Liver (tissue), 3 donors: ENCODE data around the gene PNMA8B.

Source experiments
- CTCF ChIP-seq: fragments of 150-350 bp; IDR thresholded peaks from 2 replicates; pipeline ENCODE4 v1.5.1; 2017; ENCODE audit warnings: improper control_type of control experiment, low read depth, low read length; ENCODE audit not compliant: missing input control
- EGR1 ChIP-seq, 2 donors: IDR thresholded peaks; 2 replicates each; pipeline ENCODE4 v1.6.1; 2016 to 2018; ENCODE audit warnings: antibody characterized with exemption in 2 of 2, low read depth in 2 of 2
- GABPA ChIP-seq, 2 donors: IDR thresholded peaks in 1 of 2; conservative IDR thresholded peaks in 1 of 2; 2 replicates each; pipeline ENCODE4 v1.6.1; 2016; ENCODE audit warnings: antibody characterized with exemption in 2 of 2, mild to moderate bottlenecking in 1 of 2, moderate library complexity in 1 of 2
- HNF4A ChIP-seq, 2 donors: conservative IDR thresholded peaks; 2 replicates each; pipeline ENCODE4 v1.6.1; 2016; ENCODE audit warnings: antibody characterized with exemption in 2 of 2, mild to moderate bottlenecking in 2 of 2
- HNF4G ChIP-seq: IDR thresholded peaks from 2 replicates; pipeline ENCODE4 v1.6.1; 2016; ENCODE audit warnings: antibody characterized with exemption
- JUND ChIP-seq, 2 donors: IDR thresholded peaks; 2 replicates each; pipeline ENCODE4 v1.6.1; 2016; ENCODE audit warnings: antibody characterized with exemption in 2 of 2
- MAX ChIP-seq: IDR thresholded peaks from 2 replicates; pipeline ENCODE4 v1.6.1; 2016; ENCODE audit warnings: antibody characterized with exemption
- RAD21 ChIP-seq, 2 donors: IDR thresholded peaks; 2 replicates each; pipeline ENCODE4 v1.6.1; 2016; ENCODE audit warnings: antibody characterized with exemption in 2 of 2, mild to moderate bottlenecking in 2 of 2
- REST ChIP-seq: IDR thresholded peaks from 2 replicates; pipeline ENCODE4 v1.6.1; 2016; ENCODE audit warnings: antibody characterized with exemption, mild to moderate bottlenecking
- RXRA ChIP-seq, 2 donors: IDR thresholded peaks; 2 replicates each; pipeline ENCODE4 v1.6.1; 2017 to 2018; ENCODE audit warnings: antibody characterized with exemption in 2 of 2, mild to moderate bottlenecking in 1 of 2
- SP1 ChIP-seq: IDR thresholded peaks from 2 replicates; pipeline ENCODE4 v1.6.1; 2018; ENCODE audit warnings: antibody characterized with exemption, mild to moderate bottlenecking
- TAF1 ChIP-seq: conservative IDR thresholded peaks from 2 replicates; pipeline ENCODE4 v1.6.1; 2016; ENCODE audit warnings: antibody characterized with exemption, mild to moderate bottlenecking
- YY1 ChIP-seq: IDR thresholded peaks from 2 replicates; pipeline ENCODE4 v1.6.1; 2016; ENCODE audit warnings: antibody characterized with exemption, mild to moderate bottlenecking
- TF ChIP-seq, protein P1 (sequence below): IDR thresholded peaks from 2 replicates; pipeline ENCODE4 v1.6.1; 2016; ENCODE audit warnings: antibody characterized with exemption
- donor health status: healthy.
- donor health status: healthy.

GRCh38 chr19:46515290-46515609, 19.6 kb upstream of the PNMA8B start:
- TF ChIP-seq CTCF (no peak), REST (no peak), MAX (no peak), TAF1 (no peak), EGR1 (IDR thresholded peaks at IDR 0.05; ENCODE audit: low read depth in 2 of 2) (no peak), HNF4A (conservative IDR thresholded peaks at IDR 0.05) (no peak), RXRA (IDR thresholded peaks at IDR 0.05) (no peak), JUND (IDR thresholded peaks at IDR 0.05) (no peak), SP1 (no peak), RAD21 (IDR thresholded peaks at IDR 0.05) (no peak), YY1 (no peak), HNF4G (no peak), GABPA (IDR thresholded peaks at IDR 0.05 in 1 of 2, conservative IDR thresholded peaks at IDR 0.05 in 1 of 2) (no peak)
- TF ChIP-seq, protein P1, sequence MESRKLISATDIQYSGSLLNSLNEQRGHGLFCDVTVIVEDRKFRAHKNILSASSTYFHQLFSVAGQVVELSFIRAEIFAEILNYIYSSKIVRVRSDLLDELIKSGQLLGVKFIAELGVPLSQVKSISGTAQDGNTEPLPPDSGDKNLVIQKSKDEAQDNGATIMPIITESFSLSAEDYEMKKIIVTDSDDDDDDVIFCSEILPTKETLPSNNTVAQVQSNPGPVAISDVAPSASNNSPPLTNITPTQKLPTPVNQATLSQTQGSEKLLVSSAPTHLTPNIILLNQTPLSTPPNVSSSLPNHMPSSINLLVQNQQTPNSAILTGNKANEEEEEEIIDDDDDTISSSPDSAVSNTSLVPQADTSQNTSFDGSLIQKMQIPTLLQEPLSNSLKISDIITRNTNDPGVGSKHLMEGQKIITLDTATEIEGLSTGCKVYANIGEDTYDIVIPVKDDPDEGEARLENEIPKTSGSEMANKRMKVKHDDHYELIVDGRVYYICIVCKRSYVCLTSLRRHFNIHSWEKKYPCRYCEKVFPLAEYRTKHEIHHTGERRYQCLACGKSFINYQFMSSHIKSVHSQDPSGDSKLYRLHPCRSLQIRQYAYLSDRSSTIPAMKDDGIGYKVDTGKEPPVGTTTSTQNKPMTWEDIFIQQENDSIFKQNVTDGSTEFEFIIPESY = no peak
